ENCODE data around the gene RACK1.
A peak's percentile ranks its signal among the peaks of the same experiment; 100 is the strongest.

The RACK1 gene

DNA sequence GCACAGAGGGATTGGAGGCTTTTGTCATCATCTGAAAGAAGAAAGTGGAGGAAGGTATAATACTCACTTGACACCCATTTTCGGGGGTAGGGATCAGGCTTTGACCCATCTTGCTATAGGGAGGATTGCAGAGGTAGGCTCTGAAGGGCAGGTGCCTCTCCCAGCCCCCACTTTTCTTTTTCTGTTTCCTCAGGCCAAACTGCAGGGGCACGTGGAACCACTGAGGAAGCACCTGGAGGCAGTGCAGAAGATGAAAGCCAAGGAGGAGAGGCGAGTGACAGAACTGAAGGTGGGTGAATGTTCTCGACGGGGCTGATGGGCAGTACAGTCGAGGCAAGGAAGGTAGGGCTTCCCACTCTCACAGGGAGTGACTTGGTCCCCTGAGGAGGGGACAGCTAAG is 13.2 kb downstream of the RACK1 start:
- TF ChIP-seq, protein P1, sequence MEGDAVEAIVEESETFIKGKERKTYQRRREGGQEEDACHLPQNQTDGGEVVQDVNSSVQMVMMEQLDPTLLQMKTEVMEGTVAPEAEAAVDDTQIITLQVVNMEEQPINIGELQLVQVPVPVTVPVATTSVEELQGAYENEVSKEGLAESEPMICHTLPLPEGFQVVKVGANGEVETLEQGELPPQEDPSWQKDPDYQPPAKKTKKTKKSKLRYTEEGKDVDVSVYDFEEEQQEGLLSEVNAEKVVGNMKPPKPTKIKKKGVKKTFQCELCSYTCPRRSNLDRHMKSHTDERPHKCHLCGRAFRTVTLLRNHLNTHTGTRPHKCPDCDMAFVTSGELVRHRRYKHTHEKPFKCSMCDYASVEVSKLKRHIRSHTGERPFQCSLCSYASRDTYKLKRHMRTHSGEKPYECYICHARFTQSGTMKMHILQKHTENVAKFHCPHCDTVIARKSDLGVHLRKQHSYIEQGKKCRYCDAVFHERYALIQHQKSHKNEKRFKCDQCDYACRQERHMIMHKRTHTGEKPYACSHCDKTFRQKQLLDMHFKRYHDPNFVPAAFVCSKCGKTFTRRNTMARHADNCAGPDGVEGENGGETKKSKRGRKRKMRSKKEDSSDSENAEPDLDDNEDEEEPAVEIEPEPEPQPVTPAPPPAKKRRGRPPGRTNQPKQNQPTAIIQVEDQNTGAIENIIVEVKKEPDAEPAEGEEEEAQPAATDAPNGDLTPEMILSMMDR (conservative IDR thresholded peaks at IDR 0.05; ENCODE audit: low read length): no peak
- no peak overlapping the region for H3K4me3 ChIP-seq (ENCODE audit: low read length)

DNA sequence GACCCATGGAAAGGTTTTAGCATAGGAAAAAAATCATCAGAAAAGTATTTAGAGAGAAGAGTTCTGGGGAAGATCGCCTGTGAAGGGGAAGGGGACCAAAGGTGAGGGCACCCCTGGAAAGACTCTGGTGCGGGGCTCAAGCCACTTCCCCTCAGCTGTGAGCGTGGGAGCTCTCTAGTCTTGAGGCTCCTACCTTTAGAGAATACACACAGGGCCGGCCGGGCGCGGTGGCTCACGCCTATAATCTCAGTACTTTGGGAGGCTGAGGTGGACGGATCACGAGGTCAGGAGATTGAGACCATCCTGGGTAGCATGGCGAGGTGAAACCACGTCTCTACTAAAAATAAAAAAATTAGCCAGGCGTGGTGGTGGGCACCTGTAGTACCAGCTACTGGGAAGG is 13.7 kb downstream of the RACK1 start:
- H3K4me3 ChIP-seq (ENCODE audit: low read length): no peak overlapping the region
- TF ChIP-seq, protein P1 (conservative IDR thresholded peaks at IDR 0.05; ENCODE audit: low read length): no peak
- no peak for DNase-seq (ENCODE audit: low read depth)

More for the DNA sequence above, 13.2 kb downstream of the RACK1 start:
- DNase-seq (ENCODE audit: low read depth): no peak

DNA sequence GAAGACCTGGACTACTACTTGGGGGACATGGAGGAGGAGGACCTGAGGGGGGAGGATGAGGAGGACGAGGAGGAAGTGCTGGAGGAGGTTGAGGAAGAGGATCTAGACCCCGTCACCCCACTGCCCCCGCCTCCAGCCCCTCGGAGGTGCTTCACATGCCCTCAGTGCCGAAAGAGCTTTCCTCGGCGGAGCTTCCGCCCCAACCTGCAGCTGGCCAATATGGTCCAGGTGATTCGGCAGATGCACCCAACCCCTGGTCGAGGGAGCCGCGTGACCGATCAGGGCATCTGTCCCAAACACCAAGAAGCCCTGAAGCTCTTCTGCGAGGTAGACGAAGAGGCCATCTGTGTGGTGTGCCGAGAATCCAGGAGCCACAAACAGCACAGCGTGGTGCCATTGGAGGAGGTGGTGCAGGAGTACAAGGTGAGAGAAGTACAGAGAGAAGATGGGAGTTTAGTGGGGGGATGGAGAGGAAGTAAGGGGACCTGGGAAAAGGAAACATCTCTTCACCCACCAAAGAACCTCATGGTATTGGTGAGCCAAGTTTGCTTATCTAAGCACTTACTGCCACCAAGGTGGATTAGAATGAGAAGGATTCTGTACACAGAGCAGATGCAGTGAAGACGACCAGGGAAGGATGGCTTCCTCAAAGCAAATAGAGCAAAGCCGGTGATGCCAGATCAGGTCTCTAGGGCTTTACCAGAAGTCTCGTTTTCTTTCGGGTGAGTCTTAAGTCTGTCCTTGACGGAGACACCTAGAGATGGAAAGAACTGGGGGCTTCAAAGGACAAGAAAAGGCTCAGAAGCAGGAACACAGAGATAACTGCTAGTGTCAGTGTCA is 19.1 kb downstream of the RACK1 start:
- H3K4me3 ChIP-seq (ENCODE audit: low read length): peak overlapping the region; percentile 99
- TF ChIP-seq, protein P1 (conservative IDR thresholded peaks at IDR 0.05; ENCODE audit: low read length): no peak
- DNase-seq (ENCODE audit: low read depth): no peak

DNA sequence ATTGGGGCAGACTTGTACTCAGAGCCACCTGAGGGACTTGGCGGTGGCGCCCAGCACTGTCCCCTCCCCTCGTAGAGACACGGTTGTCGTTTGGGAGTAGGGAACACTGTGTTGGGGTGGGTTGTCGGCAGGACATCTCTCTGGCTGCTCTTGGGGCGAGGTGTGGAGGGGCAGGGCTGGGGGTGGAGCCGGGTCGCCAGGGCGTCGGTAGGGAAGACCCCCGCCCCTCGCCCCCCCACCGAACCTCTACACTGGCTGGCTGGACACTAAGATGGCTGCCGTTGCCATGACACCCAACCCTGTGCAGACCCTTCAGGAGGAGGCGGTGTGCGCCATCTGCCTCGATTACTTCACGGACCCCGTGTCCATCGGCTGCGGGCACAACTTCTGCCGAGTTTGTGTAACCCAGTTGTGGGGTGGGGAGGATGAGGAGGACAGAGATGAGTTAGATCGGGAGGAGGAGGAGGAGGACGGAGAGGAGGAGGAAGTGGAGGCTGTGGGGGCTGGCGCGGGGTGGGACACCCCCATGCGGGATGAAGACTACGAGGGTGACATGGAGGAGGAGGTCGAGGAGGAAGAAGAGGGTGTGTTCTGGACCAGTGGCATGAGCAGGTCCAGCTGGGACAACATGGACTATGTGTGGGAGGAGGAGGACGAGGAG is 19.8 kb downstream of the RACK1 start:
- H3K4me3 ChIP-seq (ENCODE audit: low read length): peak overlapping the region; percentile 99
- no peak for DNase-seq (ENCODE audit: low read depth)
- TF ChIP-seq, protein P1 (conservative IDR thresholded peaks at IDR 0.05; ENCODE audit: low read length): no peak

DNA sequence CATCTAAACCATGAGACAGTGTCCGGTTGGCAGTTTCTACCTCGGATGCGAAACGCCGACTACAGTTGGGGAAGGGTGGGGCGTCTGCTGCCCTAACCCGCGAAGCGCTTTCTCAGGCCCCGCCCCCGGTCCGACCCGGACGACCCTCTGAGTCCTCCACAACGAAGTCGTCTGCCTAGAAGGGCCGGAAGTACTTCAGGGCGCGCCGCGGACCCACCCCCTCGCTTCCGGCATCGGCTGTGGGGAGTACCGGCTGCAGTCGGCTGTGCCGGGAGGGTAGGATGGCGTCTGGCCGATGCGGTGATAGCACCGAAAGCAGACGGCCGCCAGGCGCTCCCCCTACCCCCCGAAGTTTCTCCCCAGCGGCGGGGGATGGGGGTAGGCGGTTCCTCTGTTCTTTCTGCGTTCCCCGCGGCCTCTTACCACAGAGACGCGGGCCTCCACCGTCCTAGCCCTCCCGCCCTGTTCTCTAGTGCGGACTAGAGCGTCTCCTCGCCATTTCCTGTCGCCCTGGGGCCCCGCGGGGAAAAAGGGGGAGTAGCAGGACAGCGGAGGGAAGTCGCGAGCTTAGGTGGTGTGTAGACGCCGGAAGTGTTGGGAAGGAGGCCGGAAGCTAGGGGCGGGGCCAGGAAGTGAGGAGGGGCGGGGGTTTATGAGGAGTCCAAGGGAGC is 20.5 kb downstream of the RACK1 start, which contains the start of gene TRIM41:
Gene TRIM41 (plus strand): TSS at position 224 of the 671 bp plus-strand sequence. CDS start 719 bp downstream, outside the sequence.
- peak within 1 kb of the TSS; percentile 99 for H3K4me3 ChIP-seq (ENCODE audit: low read length)
- DNase-seq (ENCODE audit: low read depth): peak; percentile 99
- TF ChIP-seq, protein P1 (conservative IDR thresholded peaks at IDR 0.05; ENCODE audit: low read length): peak; percentile 25

DNA sequence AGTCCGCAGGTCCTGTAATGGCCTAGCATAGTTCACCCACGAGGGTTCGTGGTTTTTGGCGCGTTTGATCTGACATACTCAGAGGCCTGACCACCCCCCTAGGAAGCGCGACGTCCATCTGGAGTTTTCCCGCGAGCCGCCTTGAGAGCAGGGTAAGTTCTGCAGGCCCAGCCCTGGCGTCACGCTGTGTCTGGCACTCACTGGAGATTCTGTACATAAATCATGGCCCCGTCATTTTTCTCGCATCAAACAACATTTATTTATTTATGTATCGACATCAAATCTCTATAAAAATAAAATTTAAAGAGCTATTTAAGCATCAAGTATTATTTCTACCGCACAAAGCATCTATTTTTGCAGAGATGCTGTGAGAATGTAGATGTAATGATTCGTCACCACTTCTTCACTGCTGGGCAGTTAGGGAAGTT is 21.1 kb downstream of the RACK1 start:
- TF ChIP-seq, protein P1 (conservative IDR thresholded peaks at IDR 0.05; ENCODE audit: low read length): no peak
- DNase-seq (ENCODE audit: low read depth): no peak
- H3K4me3 ChIP-seq (ENCODE audit: low read length): peak overlapping the region; percentile 99
